GM21360 (cell line): Measurements from ENCODE around the gene ZNF418.

Experiments used
- ATAC-seq: cut with Tn5 transposase; IDR thresholded peaks from one replicate; pipeline ENCODE4 v1.9.1; 2021; ENCODE audit warnings: mild to moderate bottlenecking, moderate library complexity; ENCODE audit not compliant: unreplicated experiment

ZNF418 gene

GRCh38 chr19:57934820-57935665 lies at the start of gene ZNF418:
Gene ZNF418, minus strand, starts transcription at chr19:57935402. Its CDS starts 1,580 bp downstream, at chr19:57933822.
- ATAC-seq: peak; percentile 68

- no peak for ATAC-seq
These were observed 43.5 kb upstream of the ZNF418 start for GRCh38 chr19:57978586-57979289.

- ATAC-seq: no peak
These were observed 39.2 kb upstream of the ZNF418 start, which contains the start of gene C19orf18 for GRCh38 chr19:57974434-57974833. Gene C19orf18, minus strand, starts transcription at chr19:57974534. Its CDS starts 102 bp downstream, at chr19:57974432.

- no peak for ATAC-seq
These were observed 29.6 kb upstream of the ZNF418 start for GRCh38 chr19:57964761-57965160.

- ATAC-seq: no peak
These were observed 26.6 kb upstream of the ZNF418 start for GRCh38 chr19:57961785-57962184.

- ATAC-seq: no peak
These were observed 19.8 kb upstream of the ZNF418 start for GRCh38 chr19:57954996-57955395.

- no peak for ATAC-seq
These were observed 14.5 kb upstream of the ZNF418 start for GRCh38 chr19:57949702-57950101.

- no peak for ATAC-seq
These were observed 14.1 kb upstream of the ZNF418 start for GRCh38 chr19:57949296-57949695.

- peak; percentile 89 for ATAC-seq
These were observed 12.4 kb upstream of the ZNF418 start, which contains the start of gene ZNF256 for GRCh38 chr19:57947419-57948134. Gene ZNF256, minus strand, starts transcription at chr19:57947706. Its CDS starts 232 bp downstream, at chr19:57947474.

- ATAC-seq: no peak
These were observed 11.9 kb upstream of the ZNF418 start for GRCh38 chr19:57947088-57947418.

- no peak for ATAC-seq
These were observed 11.1 kb upstream of the ZNF418 start for GRCh38 chr19:57946316-57946715.

GRCh38 chr19:57941593-57941992 lies 6.4 kb upstream of the ZNF418 start:
- no peak for ATAC-seq

GRCh38 chr19:57935731-57936130 lies 529 bp upstream of the ZNF418 start:
- no peak for ATAC-seq

GRCh38 chr19:57927587-57927986 lies 7.6 kb downstream of the ZNF418 start:
- ATAC-seq: no peak

GRCh38 chr19:57916168-57916995 lies 18.8 kb downstream of the ZNF418 start, which contains the start of gene ZNF417:
Gene ZNF417, minus strand, starts transcription at chr19:57916592. Its CDS starts 181 bp downstream, at chr19:57916411.
- peak; percentile 96 for ATAC-seq

- no peak for ATAC-seq
These were observed 20.7 kb downstream of the ZNF418 start for GRCh38 chr19:57914531-57914930.

GRCh38 chr19:57907394-57907793 lies 27.8 kb downstream of the ZNF418 start:
- no peak for ATAC-seq

- no peak for ATAC-seq
These were observed 29.9 kb downstream of the ZNF418 start for GRCh38 chr19:57905258-57905657.

GRCh38 chr19:57903618-57904184 lies 31.5 kb downstream of the ZNF418 start:
- no peak for ATAC-seq

- no peak for ATAC-seq
These were observed 34.9 kb downstream of the ZNF418 start for GRCh38 chr19:57900311-57900710.
